SW480 (cell line): ENCODE measurements around the gene MXD3.

ENCODE experiments used
- DNase-seq: peaks from one replicate; pipeline ENCODE4 v3.0.0-alpha.2; 2016; ENCODE audit warnings: low spot score

Gene MXD3

GRCh38 chr5:177303121-177303924 is 8.4 kb downstream of the MXD3 start, which contains the start of the genes PRELID1 and RAB24:
PRELID1 (plus strand) TSS chr5:177303799; CDS start chr5:177303986, 187 bp downstream.
RAB24 (minus strand) TSS chr5:177303719; CDS start chr5:177303288, 431 bp downstream.
- DNase-seq, result peak; percentile 82

GRCh38 chr5:177302354-177303110 is 9.2 kb downstream of the MXD3 start:
- DNase-seq, result no peak

DNA sequence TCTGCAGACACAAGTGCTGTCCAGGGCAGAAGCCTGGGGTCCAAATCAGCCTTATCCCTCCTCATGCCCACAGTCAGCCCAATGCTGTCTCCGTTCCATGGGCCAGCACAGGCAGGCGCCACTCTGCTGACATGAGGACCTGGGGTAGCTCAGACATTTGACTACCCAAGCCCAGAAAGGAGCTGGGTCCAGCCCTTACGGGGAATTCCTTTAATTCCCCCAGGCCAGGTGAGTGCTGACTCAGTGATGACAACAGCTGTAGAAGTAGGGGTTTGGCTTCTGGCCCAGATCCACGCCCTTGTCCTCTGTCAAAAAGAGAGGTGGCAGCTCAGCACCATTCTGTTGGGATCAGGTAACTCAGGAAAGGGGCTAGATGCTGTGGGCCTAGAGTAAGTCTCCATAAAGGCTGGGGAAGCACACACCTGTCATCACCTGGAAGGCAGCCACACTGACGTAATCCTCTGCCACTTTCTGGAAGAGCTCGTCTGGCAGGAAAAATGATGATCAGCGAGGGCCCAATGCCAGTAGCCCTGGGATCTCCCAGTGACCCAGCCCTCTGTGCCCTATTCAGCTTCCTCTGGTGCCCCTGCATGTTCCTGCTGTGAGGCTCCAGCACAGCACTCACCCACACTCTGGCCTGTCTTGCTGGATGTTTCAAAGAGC is 10.1 kb downstream of the MXD3 start:
- peak; percentile 64 for DNase-seq

DNA sequence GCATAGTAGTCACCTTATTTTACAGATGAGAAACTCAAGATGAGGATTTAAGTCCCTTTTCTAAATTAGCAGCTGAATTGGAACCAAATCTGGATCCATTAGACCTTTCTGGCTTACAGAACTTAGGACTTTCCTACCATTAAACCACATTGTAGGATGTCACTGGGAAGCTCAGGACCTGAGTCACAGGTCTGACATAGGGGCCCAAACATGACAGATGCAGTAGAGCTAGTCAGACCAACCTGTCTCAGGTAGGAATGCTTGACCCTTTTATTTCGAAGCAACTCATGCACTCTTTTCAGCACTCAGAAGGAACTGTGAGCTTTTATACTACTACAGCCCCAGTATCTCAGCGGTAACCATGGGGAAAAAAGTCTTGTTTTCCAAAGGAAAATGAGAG is 10.7 kb downstream of the MXD3 start:
- DNase-seq, result no peak

DNA sequence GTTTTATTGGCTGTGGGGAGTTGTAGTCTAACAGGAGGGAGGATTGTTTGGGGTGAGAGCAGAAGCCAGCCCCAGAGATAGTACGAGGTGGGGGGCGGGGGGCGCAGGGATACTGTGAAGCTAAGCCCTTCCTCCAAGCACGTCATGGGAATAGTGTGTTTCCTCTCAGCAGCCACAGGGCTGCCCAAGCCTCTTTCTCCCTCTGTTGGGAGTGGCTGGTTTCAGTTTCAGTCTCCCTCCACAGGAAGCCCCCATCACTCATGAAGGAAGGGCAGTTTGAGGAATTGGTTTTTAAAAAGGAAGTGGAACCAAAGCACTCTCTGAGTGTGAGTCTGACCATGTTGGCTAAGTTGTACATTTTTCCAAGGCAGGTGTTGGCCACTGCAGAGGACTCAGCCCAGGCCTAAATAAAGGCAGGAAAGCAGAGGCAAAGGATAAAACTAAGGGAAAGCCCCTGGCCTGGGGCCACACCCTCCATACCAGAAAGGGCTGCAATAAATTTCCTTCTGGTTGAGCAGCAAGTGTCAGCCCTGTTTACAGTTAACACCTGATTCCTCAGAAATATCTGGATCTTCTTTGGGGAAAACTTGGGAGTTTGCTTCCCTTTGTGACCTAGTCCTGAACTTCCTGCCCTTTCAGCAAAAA is 11.3 kb downstream of the MXD3 start:
- peak; percentile 35 for DNase-seq

GRCh38 chr5:177299697-177300096 is 12.0 kb downstream of the MXD3 start:
- no peak for DNase-seq

DNA sequence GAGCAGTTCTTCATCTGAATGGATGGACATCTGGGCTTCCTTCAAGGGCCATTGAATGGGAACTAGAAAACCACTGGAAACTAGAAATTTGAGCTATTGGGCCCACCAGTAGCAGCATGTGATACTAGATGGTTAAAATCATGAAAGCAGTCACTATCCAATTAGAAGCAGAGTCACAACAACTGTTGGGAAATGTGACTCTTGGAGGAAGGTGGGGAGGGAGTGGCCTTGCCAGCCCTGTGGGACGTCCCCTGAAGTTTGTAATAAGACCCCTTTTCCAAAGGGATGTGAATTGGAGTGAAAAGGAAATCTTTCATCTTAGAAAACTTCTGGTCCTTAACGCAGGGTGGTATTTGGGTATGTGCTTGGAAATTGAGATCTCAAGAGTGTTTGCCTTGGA is 13.8 kb downstream of the MXD3 start:
- no peak for DNase-seq

DNA sequence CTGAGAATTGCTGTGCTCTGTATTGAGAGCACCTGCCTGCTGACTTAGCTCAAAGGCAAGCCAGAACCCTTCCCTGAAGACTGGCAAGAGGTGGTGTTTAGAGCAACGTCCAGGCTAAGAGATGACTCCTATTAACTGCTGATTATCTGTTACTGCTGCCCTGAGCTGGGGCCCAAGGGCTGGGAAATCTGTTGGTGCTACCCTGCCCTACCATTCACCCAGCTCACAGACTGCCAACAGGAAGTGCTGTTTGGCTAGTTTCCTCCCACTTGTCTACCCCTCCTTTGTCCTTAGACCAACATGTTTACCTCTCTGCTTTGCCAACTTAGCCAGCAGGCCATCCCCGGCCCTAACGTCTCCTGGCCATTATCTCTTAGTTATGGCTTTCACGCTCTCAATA is 15.1 kb downstream of the MXD3 start:
- DNase-seq, result no peak

DNA sequence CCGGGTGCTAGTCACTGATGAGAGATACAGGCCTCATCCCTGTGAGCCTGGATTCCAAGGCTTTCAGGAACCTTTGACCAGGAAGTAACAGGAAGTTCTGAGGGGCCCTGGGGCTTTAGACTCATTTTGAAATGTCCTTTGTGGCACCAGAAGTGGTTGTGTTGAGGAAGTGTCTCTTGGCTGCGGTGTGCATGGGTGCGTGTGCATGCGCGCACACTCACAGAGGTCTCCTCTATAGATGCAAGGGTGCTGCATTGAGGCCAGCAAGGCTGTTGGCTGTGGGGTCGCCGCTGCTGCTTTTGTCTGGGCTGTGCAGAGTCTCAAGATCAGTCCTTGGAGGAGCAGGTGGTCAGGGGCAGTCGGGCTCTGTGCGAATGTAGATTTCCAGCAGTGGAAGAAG is 15.8 kb downstream of the MXD3 start:
- no peak for DNase-seq

DNA sequence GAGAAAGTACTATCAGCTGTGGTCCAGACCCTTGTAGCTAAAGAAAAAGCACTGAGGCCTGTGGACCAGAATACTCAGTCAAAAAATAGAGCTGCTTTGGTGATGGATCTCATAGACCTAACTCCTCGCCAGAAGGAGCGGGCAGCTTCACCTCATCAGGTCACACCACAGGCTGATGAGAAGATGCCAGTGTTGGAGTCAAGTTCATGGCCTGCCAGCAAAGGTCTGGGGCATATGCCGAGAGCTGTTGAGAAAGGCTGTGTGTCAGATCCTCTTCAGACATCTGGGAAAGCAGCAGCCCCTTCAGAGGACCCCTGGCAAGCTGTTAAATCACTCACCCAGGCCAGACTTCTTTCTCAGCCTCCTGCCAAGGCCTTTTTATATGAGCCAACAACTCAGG is 17.1 kb downstream of the MXD3 start:
- no peak for DNase-seq

GRCh38 chr5:177293819-177294581 is 17.7 kb downstream of the MXD3 start:
- no peak for DNase-seq

DNA sequence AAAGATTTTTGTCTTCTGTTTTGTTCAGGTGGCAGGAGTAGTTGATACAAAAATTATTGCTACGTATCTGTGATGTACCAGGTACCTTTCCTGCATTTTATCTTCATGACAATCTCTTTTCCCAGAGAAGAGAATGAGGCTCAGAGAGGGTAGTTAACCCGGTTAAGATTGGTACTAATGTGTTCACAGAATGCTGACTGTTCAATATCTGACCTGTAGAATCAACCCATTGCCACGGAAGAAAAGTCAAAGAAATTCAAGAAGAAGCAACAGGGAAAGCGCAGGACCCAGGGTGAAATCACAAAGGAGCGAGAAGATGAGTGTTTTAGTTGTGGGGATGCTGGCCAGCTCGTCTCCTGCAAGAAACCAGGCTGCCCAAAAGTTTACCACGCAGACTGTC is 20.0 kb downstream of the MXD3 start:
- DNase-seq, result no peak

DNA sequence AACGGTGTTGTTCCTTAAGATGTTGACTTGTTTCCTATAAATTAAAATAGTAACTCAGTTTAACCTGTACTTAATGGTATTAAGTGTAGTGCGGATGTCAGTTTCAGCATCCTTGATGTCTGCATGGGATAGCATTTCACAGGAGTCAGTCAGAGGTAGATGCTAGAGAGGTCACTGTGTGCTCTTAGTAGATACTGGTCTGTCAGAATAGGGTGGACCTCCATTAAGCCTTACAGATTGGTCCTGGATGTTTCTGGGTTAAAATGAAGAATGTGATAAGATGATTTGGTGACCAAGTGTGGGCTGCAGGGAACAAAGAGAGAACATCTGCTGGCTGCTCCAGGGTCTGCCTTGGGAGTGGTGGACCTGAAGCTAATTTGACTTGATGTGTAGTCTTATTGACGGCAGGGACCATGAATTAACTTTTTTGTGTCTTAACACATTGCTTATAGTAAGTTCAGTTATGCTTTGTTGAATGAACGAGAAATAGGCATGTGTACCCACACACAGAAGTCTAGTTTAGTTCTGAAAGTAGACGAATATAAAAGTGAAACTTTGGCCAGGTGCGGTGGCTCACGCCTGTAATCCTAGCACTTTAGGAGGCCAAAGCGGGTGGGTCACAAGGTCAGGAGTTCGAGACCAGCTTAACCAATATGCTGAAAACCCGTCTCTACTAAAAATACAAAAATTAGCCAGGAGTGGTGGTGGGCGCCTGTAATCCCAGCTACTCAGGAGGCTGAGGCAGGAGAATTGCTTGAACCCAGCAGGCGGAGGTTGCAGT is 20.7 kb downstream of the MXD3 start:
- DNase-seq, result no peak

GRCh38 chr5:177288191-177288590 is 23.5 kb downstream of the MXD3 start:
- no peak for DNase-seq

GRCh38 chr5:177276886-177277285 is 34.8 kb downstream of the MXD3 start:
- no peak for DNase-seq

DNA sequence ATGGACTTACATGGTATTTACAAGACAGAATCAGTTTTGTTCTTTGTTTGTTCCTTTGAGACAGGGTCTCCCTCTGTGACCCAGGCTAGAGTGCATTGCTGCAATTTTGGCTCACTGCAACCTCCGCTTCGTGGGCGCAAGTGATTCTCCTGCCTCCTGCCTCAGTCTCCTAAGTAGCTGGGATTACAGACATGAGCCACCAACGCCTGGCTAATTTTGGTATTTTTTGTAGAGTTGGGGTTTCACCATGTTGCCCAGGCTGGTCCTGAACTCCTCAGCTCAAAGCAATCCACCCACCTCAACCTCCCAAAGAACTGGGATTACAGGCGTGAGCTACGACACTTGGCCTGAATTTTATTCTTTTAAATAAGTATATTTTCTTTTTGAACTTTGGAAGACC is 35.8 kb downstream of the MXD3 start:
- no peak for DNase-seq

DNA sequence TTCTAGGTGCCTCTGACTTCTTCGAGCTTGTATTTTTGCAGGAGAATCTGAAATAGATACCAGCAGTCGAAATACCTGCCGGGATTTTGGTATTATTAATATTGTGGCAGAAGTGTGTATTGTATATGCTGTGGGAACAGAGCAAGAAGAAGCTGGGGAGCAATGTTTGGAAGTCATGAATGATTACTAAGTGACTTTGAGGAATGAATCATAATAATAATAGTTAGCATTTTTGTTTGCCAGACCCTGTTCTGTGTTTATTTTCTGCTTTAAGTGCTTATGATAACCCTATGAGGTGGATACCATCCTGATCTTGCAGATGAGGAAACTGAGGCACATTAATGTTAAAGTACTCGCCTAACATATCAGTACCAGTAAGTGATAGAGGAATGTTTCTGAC is 40.6 kb downstream of the MXD3 start:
- no peak for DNase-seq

- no peak for DNase-seq
These were observed 41.0 kb downstream of the MXD3 start for GRCh38 chr5:177270653-177271052.

DNA sequence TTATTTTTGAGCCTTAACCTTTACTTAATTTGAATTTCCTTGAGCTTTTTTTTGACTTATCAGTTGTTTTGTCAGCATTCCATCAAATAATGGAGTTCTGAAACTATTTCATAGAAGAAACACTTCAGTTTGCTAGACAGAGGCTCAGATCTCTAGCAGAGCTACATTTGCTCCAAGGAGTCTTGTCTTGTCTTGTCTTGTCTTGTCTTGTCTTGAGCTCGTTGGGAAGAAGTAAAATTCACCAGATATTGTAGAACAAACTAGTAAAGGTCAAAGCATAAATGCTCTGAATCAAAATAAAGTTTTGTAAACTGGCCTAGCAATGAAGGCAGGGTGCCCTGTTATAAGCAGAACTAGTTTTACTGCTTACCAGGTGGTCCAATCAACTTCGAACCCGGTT is 41.7 kb downstream of the MXD3 start:
- DNase-seq, result no peak

DNA sequence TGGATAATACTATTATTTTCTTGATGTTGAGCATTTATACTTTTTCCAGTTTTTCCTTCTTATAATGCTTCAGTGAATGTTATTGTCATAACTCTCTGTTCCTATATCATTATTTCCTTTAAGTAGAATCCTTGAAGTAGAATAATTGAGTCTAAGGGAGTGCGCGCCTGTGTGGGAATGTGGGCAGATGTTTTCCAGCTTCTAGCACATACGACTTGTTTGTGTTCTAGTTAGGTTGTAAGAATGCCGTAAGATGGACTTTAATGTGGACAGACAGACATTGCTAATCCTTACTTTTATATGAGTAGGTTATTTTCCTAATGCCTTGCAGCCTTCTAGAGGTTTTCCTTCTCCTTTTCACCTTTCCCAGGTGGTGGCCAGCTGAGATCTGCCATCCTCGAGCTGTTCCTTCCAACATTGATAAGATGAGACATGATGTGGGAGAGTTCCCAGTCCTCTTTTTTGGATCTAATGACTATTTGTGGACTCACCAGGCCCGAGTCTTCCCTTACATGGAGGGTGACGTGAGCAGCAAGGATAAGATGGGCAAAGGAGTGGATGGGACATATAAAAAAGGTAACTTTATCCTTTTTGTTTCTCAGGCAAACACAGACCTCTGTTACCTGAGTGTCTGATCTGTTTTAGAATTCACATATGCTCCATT is 42.3 kb downstream of the MXD3 start:
- DNase-seq, result no peak
